T-helper 9 cell (primary cell): ENCODE results near the gene MRPL58.

ENCODE experiments used
- DNase-seq: peaks from one replicate; pipeline ENCODE4 v3.0.0-alpha.2; 2020

The MRPL58 gene

GRCh38 chr17:75048249-75048878 is 35.9 kb downstream of the MRPL58 start:
- DNase-seq: no peak

- DNase-seq: no peak
These were observed 36.6 kb downstream of the MRPL58 start for GRCh38 chr17:75049057-75049456.

GRCh38 chr17:75049706-75050105 is 37.2 kb downstream of the MRPL58 start:
- DNase-seq: no peak

- DNase-seq: no peak
These were observed 39.5 kb downstream of the MRPL58 start for GRCh38 chr17:75051941-75052340.

- DNase-seq: no peak
These were observed 47.2 kb downstream of the MRPL58 start for GRCh38 chr17:75059369-75060345.

DNA sequence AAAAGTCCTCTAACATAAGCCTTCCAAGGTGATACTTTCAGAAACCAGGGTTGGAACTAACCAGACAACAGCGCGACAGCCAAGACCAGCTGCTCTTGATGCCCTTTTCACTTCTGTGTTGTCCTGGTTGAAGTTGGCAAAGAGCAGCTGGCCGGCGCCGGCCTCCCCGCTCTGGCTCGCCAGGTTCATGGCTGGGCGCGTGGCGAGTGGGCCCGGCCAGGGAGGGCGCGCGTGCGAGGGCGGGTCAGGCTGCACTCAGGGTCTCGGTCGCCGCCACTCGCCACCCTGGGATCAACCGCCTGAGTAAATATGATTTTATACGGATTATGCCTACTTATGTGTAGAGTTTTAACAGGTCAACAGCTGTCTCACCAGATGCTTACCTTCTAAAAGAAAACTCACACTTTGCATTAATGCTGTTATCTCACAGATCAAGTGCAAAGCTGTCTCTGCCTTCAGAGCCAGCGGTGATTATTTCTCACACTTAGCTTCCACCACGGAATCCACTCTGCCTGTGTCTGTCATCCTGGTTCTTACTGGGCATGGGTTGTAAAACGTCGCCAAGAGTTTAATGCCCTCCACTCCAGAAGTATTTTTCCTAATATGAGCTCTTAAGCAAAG is 48.1 kb downstream of the MRPL58 start:
- no peak for DNase-seq

DNA sequence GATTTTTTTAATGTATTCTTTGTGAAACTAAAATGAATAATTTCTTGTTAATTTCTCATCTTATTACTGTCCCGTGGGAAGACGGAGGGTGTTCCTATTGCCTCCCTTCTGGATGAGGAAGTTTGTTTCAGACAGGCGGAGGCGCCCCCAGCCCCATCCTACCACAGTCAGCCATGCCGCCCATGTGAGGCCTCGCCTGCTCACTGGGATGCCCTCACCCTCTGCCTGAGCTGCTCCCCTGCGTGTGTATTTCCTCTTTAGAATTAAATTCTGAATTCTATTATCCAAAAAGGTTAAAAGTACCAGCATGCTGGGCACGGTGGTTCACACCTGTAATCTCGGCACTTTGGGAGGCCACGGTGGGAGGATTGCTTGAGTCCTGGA is 48.6 kb downstream of the MRPL58 start:
- no peak for DNase-seq

DNA sequence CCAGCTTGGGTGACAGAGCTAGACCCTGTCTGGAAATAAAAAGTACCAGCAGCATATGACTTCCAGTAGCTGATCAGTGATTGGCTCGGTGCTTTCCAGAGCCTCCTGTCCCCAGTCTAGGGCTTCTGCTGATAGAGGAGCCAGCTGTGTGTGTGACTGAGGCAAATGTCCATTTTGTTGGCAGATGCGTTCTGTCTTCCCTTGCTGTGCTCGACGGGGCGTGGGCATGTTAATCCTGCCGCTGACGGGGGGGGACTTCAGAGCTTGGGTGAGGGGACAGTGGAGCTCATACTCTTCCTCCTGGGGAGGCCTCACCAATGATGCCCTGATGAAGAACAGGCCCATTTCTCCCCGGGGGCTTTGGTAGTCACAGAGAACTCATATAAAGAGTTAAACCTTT is 49.1 kb downstream of the MRPL58 start:
- no peak for DNase-seq

DNA sequence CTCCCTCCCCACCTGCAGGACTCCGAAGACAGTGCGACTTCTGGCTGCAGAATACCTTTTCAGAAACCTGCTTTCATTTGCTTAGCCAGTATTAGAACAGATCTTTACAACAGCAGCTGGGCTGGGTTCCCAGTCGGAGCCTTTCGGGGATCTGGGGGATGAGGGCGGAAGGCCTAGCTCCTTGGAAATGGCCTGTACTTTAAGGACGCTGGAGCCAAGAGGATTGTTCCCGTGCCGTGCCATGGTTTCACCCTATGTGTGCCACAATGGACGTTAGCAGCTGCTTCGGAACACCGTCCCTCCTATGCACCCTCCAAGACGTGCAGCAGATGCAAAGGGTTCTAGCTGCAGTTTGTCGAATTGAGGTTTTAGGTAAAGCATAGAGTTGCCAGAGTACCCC is 50.7 kb downstream of the MRPL58 start:
- no peak for DNase-seq

- DNase-seq: no peak
These were observed 51.2 kb downstream of the MRPL58 start for GRCh38 chr17:75063626-75064025.

- DNase-seq: no peak
These were observed 51.6 kb downstream of the MRPL58 start for GRCh38 chr17:75064040-75064439.

DNA sequence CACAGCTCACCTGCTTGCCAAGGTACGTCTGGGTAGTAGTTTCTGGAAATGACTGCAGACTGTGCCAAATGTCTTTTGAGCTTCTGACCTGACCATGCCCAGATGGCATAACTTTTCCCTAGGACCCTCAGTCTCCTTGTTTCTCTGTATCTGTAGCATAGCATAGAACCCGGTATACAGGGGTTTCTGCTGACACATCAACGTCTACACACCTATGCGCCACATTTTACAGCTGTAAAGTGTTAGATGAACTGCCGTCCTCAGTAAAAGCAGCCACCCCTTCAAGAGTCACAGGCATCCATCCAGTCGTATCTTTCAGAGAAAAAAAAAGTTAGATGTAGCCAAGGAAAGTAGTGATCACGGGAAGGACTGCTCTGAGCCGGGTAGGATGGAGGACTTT is 52.0 kb downstream of the MRPL58 start:
- no peak for DNase-seq

DNA sequence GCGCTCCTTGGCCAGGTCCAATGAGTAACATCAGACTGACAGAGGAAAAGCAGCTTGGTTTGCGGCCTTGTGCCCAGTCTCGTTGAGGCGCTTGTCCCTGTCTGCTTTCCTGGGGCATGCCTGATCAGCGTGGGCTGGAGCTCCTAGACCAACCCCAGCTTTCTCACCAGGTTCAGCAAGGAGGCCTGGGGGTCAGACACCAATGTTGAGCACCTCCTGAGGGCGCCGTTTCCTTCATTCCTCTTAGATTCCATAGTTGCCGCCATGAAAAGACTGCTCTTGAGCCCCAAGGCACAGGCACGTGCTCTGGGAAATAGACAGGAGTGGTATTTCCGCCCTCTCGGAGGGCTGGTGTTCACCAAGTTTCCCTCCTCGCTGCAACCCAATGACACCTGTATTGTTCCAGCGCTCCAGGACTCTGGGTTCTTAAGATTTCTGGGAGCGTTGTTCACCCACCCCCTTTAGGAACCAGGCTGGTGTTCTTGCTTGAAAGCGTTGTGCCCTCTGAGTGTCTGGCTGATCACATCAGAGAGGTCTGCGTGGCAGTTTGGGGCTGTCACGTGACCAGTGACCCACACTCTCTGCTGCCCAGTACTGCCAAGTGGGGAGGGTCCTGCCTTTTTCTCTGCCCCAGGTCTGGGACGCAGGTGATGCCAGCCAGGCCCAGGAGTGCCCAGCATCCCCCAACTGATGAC is 52.5 kb downstream of the MRPL58 start:
- DNase-seq: no peak

- no peak for DNase-seq
These were observed 53.2 kb downstream of the MRPL58 start for GRCh38 chr17:75065562-75066151.

DNA sequence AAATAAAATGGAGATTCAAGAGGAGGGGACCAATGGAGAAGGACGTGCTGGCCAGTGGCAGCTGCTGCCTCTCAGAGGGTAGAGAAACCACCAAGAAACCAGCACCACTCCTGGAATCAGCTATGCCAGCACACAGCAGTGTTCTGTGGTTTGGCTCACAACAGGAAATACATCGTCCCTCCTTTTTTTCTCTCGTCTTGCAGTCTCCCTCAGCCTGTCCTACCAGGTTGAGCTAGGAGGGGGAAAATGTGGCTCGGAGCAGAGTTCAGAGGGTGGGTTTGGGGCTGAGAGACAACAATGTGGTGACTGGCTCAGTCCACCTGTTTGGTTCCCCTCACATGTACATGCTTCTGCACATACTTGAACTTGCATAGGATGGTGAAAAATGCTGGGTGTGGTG is 55.4 kb downstream of the MRPL58 start:
- DNase-seq: no peak

GRCh38 chr17:75068750-75069149 is 56.3 kb downstream of the MRPL58 start:
- DNase-seq: no peak

DNA sequence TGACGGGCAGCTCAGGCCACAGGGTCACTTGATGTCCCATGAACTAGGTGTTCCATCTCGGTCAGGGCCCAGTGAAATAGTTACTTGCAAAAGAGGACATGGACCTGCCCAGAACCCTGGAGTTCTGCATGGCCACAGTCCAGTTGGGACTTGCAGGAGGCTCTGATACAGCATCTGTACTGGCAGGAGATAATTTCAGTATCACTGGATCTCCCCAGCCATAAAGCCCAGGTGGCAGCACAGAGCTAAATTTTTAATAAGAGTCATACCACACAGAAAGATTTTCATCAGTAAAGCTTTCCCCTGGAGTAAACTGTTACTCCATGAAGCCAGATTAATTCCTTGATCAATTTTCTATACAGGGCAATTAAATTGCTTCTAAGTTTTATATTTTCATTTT is 57.3 kb downstream of the MRPL58 start:
- DNase-seq: no peak
